CD4-positive, alpha-beta T cell treated with Interleukin-12 subunit alpha and Interleukin-12 subunit beta, for 1 hour (primary cell): ENCODE data around the gene PRR7.
A peak's percentile ranks its signal among the peaks of the same experiment; 100 is the strongest.

Experiments used
- DNase-seq: peaks from one replicate; pipeline ENCODE4 v3.0.0-alpha.2; 2020

PRR7 gene

DNA sequence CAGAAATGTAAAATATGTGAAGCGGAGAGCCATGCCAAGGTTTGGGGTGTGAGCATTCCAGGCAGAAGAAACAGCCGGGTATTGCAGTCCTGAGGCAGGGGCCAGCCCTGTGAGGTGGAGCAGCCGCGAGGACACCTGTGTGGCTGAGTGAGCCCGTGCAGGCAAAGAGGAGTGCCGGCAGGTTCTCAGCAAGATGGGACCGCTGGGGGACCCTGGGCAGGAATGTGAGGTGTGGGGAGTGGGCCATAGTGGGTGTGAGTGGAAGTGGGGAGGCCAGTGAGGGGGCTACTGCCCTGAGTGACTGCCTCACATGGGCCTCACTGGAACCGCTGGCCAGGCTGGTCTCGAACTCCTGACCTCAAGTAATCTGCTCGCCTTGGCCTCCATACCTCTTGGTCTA is 8.1 kb upstream of the PRR7 start:
- DNase-seq: no peak

DNA sequence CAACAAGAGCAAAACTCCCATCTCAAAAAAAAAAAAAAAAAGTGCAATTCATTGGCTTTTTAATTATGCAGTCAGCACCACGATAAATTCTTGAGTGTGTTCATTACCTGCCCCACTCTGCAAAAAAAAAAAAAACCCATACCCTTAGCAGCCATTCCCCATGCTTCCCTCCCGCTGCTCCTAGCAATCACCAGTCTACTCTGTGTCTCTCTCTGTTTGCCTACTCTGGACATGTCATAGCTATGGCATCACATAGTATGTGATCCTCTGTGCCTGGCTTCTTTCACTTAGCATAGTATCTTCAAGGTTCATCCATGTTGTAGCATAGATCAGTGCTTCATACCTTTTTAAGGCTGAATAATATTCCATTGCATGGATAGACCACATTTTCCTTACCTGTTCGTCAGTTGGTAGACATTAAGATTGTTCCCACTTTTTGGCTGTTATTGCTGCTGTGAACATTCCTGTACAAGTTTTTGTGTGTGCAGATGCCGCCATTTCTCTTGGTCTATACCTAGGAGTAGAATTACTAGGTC is 7.0 kb upstream of the PRR7 start:
- no peak for DNase-seq

DNA sequence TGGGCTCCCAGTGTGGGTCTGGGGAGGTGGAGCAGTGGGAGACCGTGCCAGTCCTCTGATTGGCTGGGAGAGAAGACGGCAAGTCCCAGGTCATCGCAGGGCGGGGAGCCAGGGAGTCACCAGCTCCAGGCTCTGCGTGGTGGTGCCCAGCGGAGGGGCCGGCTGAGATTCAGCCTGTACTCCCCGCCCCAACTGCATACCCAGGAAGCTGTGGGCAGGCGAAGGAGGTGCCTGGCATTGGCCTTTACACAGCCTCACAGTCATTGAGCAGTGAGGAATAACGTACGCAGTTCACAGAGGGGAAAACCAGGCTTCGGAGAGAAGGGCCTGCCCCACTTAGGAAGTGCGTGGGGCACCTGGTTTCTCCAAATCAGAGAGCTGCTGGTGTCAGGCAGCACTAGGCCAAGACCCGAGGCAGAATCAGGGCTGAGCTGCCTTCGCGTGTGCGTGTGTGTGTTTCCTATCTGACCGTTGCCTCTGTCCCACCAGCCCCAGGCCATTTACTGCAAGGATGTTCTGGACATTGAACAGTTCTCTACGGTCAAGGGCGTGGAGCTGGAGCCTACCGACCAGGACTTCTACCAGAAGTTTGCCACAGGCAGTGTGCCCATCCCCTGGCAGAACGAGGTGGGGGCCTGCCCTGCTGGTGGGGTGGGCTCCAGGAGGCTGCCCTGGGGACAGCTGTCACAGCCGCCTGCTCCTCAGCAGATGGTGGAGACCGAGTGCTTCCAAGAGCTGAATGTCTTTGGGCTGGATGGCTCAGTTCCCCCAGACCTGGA is 6.2 kb upstream of the PRR7 start:
- peak; percentile 72 for DNase-seq

DNA sequence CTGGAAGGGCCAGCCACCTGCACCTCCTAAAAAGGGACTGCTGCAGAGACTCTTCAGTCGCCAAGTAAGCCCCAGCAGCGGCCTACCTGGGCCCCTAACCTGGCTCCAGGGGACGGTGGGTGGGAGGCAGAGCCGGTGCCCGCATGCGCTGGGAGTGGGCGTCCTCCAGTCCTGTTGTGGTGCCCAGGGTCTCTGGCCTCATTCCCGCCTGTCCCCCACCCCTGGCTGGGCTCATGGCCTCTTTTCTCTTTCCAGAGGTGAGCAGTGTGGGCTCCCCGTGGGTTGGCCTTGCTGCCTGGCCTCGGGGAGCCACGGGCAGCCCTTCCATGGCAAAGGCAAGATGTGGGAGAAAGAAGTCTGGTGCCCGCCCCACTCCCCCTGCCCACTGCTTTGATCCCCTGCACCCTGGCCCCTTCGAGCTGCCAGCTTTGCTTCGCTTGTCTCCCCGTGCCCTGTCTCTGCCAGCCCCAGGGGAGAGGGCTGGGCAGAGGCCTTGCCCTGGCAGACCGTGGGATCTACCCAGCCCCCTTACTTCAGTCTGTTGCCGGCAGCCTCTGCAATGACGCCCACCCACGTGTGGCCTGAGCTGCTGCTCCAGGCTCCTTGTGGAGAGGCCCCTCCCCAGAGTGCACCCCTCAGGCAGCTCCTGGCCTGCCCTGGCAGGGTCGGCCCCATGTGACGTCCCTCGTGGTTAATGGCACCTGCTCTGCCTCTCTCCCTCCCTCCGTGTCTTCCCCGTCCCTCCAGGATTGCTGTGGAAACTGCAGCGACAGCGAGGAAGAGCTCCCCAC is 5.4 kb upstream of the PRR7 start:
- no peak for DNase-seq

DNA sequence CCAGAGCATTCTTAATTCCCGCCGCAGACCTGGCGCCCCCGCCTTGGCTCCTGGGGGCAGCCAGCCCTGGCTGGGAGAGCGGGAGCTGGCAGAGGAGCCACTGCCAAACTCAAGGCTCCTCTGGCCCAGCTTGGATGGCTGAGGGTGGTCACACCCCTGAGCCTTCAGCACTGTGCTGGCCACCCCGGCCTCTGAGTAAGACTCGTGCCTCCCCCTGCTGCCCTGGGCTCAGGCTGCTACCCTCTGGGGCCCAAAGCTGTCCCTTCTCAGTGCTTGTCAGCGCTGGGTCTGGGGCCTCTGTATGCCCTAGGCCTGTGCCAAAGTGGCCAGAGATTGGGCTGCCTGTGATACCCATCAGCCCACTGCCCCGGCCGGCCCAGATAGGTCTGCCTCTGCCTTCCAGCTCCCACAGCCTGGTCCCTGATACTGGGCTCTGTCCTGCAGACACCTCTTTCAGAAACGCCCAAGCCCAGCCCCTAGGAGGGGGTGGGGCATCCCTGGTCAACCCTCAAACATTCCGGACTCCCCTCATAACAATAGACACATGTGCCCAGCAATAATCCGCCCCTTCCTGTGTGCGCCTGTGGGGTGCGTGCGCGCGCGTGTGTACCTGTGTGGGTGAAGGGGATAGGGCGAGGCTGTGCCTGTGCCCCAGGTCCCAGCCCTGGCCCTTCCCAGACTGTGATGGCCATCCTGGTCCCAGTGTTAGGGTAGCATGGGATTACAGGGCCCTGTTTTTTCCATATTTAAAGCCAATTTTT is 4.4 kb upstream of the PRR7 start:
- no peak for DNase-seq

DNA sequence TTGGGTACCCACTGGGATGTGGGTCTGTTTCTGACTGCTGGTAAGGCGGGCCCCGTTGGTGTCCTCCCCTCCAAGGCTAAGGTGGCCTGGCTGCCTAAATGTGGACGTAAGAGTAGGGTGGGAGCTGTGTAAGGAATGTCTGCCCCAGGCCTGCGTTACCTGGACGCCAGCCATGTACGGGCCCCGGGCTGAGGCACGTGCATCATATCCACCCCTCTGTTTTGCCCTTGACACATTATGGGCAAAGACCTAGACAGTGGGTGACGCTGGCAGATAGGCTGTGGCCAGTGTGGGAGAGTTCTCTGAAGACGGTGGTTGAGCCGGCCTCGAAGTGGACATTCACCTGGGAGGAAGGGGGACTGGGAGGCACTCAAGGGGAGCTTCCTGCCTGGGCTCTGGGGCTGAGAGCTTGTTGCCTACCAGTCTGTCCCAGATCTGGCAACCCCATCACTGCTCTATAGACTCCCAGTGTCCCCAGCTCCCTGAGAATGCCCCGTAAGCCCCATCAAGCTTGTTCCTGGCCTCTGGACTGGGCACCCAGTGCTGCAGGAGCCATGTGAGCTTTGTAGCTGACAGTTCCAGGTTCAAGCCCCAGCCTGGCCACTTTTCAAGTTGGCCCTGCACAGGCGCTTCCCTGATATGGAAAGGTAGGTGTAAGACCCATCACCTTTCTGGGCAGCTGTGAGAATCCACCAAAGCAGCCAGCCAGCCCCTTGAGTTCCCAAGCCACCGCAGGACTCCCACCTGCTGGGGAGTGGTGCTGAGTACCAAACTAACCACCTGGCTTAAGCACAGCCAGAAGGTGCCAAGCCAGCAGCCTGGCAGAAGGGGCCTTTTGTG is 3.2 kb upstream of the PRR7 start:
- no peak for DNase-seq

DNA sequence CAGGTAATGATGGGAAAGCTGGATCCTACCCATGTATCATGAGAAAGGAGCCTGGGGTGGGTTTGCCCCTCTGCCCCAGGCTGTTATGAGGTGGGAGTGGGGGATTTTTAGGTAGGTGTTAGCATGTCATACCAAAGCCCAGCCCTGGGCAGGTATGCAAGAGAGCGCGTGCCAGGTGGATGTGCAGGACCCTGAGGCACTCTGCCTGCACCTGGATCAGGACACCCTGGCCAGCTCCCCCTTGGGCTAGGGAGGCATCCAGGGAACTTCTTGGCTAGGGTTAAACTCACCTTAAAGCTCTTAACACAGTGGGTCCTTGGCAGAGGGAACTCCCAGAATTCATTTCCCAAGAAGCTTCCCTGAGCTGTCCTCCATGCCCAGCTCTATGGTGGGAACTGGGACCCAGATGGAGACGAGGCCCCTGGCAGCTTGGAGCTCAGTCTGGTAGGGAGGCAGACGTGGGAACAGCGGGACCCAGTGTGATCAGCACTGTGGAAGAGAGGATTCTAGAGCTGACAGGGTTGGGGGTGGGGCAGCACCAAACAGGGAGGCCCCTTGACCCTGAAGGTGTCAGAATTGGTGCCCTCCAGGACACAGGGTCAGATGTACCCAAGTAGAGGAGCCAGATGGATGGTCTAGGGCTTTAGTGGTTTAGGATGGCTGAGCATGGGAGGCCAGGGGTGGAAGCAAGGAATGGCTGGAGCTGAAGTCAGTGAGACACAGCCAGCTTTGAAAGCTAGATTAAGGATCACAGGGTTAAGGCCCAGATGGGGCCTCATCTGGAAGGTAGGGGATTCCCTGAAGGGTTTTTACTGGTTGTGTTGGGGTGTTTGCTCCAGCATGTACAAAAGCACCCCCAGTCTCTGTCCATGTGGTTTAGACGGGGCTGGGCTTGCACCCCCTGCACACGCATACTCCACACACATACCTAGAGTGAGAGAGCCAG is 2.2 kb upstream of the PRR7 start:
- DNase-seq: peak; percentile 66

DNA sequence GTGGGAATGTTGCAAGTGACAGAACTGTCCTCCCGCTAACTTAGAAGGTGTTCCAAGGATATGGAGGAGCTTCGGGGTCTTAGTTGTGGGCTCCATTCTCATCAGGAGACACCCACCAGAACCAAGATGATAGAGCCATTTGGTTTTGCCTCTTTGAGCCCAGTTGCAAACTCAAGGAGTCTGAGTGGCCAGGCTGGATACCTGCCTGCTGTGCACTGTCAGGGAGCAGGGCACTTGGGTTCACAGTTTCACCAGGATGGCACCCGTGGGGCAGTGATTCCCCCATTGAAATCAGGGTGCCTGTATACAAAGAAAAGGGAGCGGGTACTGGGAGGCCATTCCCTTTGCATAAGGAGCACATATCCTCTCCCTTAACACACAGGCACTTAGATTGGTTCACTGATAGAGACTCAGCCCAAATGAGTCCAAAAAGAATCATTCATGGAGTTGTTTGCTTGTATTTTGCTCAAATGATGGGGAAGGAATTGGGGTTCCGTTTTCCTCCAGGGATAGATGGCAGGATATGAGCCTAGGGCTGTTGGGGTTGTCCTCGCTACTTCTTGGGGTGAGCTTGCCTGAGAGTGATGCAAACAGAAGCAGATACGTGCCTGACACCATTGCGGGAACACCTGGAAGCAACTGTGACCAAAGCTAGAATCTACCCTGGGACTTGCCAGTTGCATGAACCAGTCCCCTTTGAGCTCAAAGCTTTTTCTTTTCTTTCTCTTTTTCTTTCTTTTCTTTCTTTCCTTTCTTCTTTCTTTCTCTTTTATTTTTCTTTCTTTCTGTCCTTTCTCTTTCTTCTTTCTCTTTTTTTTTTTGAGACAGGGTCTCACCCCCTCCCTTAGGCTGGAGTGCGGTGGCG is 1.3 kb upstream of the PRR7 start:
- peak; percentile 52 for DNase-seq

DNA sequence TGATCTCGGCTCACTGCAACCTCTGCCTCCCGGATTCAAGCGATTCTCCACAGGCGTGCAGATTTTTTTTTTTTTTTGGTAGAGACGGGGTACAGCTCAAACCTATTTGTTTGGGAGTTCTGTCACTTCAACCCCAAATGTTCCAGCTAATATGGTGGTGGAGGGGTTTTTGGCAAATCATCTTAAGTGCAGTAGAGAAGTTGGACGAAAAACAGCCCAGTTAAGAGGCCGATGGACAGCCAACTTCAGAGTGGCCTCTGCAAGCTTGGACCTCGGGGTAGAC is 756 bp upstream of the PRR7 start:
- no peak for DNase-seq

DNA sequence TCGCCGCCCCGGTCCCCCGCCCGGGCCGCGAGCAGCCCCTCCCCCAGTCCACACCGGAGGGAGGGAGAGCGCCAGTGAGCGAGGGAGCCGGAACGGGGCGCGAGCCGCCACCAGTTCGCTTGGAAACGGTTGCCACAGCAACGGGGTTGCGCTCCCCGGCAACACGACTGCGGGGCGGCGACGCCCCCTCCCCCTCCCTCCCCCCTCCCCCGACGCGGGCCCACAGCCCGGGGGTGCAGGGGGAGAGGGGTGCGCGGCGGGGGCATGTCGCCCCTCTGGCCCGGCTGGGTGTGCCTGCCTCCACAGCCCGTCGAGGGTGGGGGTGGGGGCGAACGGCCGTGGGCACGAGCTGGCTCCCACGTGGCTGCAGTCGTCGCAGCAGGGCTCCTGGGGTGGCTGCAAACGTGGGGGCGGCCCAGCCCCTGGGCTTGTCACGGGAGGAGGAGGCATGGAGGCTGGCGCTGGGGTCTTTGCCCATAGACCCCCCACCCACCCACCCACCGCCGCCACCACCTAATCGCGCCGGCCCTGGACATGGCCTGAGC is 524 bp downstream of the PRR7 start:
- peak; percentile 89 for DNase-seq

DNA sequence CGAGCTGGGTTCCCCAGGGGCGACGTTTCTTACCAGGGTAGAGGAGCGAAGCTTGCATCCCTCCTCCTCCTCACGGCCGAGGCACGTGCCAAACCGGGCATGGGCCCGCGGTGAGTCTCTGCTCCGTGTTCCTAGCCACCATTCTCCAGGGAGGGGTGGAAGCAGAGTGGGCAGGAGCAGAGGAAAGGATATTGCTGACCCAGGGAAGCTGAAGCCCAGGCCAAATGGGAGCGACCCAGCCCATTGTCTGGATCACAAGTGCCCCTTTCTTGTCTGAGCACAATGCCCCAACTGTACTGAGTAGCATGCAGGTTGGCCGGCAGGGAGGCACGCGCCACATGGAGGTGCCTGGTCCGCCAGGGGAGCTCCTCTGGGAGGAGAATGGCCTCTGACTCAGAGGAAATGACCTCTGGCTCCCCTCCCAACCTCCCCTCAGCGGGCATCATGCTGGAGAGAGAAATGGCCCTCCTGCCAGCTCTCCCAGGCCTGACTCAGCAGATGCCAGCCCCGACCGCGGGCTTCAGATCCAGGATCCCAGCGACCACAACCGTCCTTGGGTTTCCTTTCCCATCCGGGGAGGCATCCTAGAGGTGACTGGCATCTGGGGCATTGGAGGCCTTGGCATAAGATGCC is 1.1 kb downstream of the PRR7 start:
- no peak for DNase-seq

DNA sequence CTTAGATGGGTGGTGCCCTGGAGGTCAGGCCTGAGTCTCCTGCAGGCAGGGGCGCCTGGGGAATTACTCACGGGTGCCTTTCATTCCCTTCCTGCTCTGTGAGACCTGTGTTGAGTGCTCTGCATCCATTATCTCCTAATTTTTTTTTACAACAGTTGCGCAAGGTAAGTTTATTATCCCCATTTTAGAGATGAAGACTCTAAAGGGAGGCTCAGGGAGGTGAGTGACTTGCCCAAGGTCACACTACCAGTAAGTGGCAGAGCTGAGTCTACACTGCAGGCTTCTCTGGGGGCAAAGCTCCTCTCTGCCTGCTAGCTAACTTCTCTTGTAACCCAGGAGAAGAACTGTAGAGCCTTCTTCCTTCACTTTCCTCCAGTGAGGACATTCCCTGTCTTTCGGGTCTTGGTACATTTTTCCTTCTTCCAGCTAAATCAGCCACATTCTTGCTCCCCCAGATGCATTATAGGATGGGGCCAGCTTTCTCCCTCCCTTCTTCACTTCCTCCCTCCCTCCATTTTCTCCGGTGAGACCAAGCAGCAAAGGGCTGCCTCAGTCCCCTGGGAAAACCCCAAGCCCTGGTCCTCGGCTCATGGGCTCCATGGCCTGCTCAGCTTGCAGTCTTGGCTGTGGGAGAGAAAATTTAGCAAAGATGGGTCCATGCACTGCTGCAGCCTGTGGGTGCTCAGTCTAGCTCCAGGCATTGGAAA is 1.8 kb downstream of the PRR7 start:
- DNase-seq: no peak

DNA sequence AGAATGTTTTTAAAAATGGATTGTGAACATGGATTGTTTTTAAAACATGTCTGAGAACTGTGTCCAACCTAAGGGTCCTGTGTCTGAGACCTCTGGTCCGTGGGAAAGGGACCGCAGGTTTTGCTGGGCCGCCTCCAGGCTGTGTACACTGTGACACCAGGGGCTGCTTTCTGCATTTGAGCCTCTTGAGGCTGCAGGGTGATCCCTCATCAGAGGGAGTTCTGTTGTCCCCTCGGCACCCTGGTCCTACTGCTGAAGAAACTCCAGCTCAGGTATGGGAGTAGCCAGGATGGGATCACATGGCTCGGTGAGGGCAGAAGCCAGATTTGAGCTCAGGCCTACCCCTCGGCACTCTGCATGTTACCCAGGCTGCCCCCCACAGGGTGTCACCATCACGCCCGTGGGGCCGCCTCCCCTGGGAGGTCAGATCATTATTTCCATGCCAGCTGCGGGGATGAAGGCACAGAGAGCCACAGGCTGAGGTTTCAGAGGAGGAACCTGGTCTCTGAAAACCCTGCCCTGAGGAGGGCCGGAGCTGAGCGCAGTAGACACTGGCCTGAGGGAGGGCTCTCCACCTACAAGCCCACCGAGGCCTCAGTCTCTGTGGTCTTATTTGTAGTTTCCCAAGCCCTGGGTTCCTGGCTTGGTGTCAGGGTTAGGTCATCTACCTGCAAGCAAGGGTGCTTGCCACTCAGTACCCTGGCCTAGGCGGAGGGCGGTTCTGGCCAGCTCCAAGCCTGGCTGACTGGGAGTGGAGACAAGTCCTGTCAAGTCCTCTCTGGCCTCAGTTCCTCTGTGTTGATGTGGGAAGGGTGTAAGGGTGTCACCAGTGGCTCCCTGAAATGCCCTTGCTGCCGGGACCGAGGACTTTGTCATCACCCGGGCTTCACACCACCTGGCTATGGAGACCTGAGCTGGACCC is 2.8 kb downstream of the PRR7 start:
- no peak for DNase-seq

DNA sequence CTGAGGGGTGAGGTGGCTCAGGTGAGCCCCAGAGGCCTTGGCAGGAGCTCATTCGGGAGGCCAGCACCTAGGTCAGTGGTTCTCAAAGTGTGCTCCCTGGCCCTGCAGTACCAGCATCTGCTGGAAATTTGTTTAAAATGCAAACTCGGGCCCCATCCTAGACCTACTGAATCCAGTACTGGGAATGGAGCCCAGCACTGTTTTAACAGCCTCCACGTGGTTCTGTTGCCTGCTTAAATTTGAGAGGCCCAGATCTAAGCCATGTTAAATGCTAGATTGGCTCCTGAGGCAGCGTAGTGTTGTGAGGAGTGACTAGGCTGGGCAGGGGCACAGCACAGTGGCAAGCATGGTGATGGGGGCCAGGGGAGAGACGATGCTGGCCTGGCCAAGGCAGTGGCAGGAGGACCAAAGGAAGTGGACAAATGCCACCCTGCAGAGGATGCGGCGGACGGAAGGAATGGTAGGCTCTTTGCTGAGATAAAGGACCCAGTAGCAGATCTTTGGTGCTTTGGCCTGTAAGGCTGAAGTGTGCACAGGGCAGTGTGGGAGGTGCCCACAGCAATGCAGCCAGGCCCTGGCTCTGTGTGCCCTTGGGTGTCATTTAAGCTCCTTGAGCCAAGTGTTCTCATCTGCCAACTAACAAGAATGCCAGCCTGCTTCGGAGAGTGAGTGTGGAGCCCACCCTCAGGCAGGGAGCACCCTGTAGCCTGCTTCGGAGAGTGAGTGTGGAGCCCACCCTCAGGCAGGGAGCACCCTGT is 4.2 kb downstream of the PRR7 start:
- no peak for DNase-seq

DNA sequence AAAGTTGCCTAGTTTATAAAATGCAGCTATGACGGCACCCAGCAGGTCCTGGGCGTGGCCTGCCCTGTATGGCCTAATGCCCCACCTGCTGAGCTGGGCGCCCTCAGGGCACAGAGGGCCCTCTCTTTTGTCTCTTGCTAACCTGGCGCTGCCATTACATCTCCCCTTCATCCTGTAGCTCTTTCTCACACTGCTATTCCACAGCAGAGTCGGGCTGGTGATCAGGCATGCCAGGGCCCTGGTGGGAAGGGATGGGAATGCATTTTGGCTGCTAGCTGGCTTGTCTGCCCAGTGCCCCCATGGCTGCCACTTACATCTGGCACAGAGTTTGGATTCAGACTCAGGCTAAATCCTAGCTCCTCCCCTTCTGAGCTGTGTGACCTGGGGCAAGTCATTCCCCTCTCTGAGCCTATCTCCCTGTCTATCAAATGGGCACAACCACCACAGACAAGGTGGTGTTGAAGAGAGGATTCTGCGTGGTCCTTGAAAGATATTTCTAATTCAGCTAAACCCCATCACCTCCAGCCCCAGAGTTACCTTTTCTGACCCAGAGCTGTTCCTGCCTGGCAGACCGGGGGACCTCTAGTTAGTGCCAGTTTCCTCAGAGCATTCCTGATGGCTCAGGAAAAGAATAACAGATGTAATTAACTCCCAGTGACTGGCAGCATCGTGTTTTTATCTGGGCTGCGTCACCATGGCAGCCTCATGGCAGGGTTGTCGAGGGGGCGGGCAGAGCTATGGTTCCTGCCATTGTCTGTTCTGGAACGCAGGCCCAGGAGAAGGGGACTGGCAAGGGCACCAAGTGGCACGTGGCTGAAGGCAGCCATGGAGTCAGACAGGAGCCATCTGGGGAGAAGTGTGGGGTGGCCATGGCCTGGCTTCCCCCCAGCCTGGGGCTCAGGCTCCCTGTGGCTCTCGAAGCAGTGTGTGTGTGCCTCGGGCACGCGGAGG is 6.3 kb downstream of the PRR7 start:
- no peak for DNase-seq

DNA sequence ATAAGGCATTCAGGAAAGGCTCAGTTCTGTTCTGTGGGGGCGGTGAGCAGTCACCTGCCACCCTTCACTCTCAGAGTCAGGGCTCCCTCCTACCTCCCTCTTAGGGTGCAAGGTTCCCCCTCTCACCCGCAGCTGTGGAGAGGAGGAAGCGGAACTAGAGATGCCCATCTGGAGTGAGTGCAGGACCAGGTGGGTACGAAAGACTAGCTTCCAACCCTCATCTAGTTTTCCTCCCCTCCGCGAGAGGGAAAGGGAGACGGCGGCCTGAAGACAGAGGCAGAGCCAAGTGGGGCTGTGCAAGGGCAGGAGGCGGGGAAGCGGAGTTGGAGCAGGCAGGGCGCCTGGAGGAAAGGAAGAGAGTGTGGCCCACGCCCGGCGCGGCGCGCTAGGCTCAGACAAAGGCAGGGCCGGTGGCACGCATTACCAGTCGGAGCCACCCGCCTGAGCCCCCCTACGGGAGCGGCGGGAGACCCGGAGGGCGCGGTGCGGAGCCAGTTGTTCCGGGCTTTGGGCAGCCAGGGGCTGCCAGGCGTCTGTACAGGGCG is 7.3 kb downstream of the PRR7 start:
- no peak for DNase-seq
